ENCODE data around the gene GRAMD1A.

GRCh38 chr19:34961775-34962686 lies 38.1 kb upstream of the GRAMD1A start:
- TF ChIP-seq, protein P1, sequence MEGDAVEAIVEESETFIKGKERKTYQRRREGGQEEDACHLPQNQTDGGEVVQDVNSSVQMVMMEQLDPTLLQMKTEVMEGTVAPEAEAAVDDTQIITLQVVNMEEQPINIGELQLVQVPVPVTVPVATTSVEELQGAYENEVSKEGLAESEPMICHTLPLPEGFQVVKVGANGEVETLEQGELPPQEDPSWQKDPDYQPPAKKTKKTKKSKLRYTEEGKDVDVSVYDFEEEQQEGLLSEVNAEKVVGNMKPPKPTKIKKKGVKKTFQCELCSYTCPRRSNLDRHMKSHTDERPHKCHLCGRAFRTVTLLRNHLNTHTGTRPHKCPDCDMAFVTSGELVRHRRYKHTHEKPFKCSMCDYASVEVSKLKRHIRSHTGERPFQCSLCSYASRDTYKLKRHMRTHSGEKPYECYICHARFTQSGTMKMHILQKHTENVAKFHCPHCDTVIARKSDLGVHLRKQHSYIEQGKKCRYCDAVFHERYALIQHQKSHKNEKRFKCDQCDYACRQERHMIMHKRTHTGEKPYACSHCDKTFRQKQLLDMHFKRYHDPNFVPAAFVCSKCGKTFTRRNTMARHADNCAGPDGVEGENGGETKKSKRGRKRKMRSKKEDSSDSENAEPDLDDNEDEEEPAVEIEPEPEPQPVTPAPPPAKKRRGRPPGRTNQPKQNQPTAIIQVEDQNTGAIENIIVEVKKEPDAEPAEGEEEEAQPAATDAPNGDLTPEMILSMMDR (IDR thresholded peaks at IDR 0.05; ENCODE audit: insufficient read depth, low read depth, low read length): no peak
- no peak for TF ChIP-seq EZH2 (IDR thresholded peaks at IDR 0.05; ENCODE audit: insufficient read depth, low read length)

Measured in astrocyte (in vitro differentiated cells and primary cell).